HL-60 (cell line): ENCODE measurements around the gene ESR1.

Source experiments
- DNase-seq, 2 experiments: peaks; one replicate each; pipeline ENCODE4 v3.0.0-alpha.2; 2010 to 2020; ENCODE audit warnings: low read depth in 1 of 2, low spot score in 1 of 2
- H3K27ac ChIP-seq: fragments of 250-450 bp; sonication (Bioruptor Pico); replicated peaks from 2 replicates; pipeline ENCODE4 v1.5.1; 2020; ENCODE audit warnings: mild to moderate bottlenecking, moderate library complexity
- H3K27me3 ChIP-seq: fragments of 250-450 bp; sonication (Bioruptor Pico); 2 replicates; pipeline ENCODE4 v1.5.1; 2021; ENCODE audit warnings: mild to moderate bottlenecking, moderate library complexity; ENCODE audit not compliant: insufficient read depth, poor library complexity, severe bottlenecking
- H3K4me3 ChIP-seq: replicated peaks from 2 replicates; pipeline ENCODE4 v1.5.1; 2011; ENCODE audit warnings: mild to moderate bottlenecking, control low read depth, low read length; ENCODE audit not compliant: insufficient read depth
- GABPA ChIP-seq: IDR thresholded peaks from 2 replicates; pipeline ENCODE4 v1.6.1; 2012; ENCODE audit warnings: low read depth
- POLR2AphosphoS5 ChIP-seq: IDR thresholded peaks from 2 replicates; pipeline ENCODE4 v1.6.1; 2012; ENCODE audit warnings: low read depth
- SPI1 ChIP-seq: IDR thresholded peaks from 2 replicates; pipeline ENCODE4 v1.6.1; 2012; ENCODE audit warnings: low read depth, mild to moderate bottlenecking, borderline replicate concordance
- TF ChIP-seq, protein P1 (sequence below): IDR thresholded peaks from one replicate; pipeline ENCODE4 v1.5.1; 2011; ENCODE audit warnings: low read length, control low read depth, inconsistent platforms; ENCODE audit not compliant: insufficient read depth
- TF ChIP-seq, protein P2 (sequence below): IDR thresholded peaks from 2 replicates; pipeline ENCODE4 v1.6.1; 2012; ENCODE audit warnings: low read depth; ENCODE audit not compliant: insufficient replicate concordance

Gene ESR1

DNA sequence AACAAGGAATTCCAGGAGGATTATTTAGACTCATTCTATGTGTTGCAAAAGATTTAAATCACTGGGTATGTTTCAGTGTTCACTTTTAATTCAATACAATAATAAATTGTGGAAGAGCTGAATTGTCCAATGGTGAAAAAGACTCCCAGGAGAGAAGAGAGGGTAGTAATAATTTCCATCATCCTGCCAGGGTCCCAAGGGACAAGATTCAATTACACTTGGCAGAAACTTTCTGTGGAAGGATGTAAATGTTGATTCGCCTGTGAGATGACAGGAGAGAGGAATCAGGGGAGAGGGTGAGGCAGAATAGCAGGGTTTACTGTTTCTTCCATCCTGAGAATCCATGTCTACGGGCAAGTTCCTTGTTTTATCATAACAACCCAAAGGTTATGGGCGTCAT lies 342.7 kb downstream of the ESR1 start:
- H3K4me3 ChIP-seq = no peak overlapping the region
- no peak overlapping the region for H3K27ac ChIP-seq
- no peak for TF ChIP-seq POLR2AphosphoS5
- no peak for TF ChIP-seq GABPA
- TF ChIP-seq, protein P1, sequence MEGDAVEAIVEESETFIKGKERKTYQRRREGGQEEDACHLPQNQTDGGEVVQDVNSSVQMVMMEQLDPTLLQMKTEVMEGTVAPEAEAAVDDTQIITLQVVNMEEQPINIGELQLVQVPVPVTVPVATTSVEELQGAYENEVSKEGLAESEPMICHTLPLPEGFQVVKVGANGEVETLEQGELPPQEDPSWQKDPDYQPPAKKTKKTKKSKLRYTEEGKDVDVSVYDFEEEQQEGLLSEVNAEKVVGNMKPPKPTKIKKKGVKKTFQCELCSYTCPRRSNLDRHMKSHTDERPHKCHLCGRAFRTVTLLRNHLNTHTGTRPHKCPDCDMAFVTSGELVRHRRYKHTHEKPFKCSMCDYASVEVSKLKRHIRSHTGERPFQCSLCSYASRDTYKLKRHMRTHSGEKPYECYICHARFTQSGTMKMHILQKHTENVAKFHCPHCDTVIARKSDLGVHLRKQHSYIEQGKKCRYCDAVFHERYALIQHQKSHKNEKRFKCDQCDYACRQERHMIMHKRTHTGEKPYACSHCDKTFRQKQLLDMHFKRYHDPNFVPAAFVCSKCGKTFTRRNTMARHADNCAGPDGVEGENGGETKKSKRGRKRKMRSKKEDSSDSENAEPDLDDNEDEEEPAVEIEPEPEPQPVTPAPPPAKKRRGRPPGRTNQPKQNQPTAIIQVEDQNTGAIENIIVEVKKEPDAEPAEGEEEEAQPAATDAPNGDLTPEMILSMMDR = no peak
- no peak for TF ChIP-seq SPI1
- TF ChIP-seq, protein P2, sequence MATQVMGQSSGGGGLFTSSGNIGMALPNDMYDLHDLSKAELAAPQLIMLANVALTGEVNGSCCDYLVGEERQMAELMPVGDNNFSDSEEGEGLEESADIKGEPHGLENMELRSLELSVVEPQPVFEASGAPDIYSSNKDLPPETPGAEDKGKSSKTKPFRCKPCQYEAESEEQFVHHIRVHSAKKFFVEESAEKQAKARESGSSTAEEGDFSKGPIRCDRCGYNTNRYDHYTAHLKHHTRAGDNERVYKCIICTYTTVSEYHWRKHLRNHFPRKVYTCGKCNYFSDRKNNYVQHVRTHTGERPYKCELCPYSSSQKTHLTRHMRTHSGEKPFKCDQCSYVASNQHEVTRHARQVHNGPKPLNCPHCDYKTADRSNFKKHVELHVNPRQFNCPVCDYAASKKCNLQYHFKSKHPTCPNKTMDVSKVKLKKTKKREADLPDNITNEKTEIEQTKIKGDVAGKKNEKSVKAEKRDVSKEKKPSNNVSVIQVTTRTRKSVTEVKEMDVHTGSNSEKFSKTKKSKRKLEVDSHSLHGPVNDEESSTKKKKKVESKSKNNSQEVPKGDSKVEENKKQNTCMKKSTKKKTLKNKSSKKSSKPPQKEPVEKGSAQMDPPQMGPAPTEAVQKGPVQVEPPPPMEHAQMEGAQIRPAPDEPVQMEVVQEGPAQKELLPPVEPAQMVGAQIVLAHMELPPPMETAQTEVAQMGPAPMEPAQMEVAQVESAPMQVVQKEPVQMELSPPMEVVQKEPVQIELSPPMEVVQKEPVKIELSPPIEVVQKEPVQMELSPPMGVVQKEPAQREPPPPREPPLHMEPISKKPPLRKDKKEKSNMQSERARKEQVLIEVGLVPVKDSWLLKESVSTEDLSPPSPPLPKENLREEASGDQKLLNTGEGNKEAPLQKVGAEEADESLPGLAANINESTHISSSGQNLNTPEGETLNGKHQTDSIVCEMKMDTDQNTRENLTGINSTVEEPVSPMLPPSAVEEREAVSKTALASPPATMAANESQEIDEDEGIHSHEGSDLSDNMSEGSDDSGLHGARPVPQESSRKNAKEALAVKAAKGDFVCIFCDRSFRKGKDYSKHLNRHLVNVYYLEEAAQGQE = no peak
- H3K27me3 ChIP-seq = no peaks in the 10 kb centered on the region
- no peak for DNase-seq

DNA sequence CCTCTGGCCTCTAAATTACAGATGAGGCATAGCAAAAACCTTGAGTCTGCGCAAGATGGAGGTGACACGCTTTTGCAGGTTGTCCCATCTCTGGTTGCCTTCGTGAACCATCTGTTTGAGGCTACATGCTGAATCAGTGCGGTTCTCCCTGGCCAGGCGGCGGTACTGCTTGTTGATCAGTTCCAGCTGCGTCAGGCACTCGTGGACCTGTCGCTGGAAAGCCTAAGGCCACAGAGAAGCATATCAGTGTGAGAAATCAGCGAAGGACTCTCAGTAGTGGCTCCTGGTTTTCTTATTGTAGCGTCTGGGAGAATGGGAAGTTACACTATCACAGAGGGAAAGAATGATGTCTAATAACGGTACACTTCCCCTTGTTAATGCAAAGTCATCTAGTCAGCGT lies 344.4 kb downstream of the ESR1 start:
- H3K27me3 ChIP-seq = no peaks in the 10 kb centered on the region
- no peak for DNase-seq
- TF ChIP-seq, protein P1 = no peak
- no peak for TF ChIP-seq POLR2AphosphoS5
- TF ChIP-seq, protein P2 = no peak
- TF ChIP-seq GABPA = no peak
- no peak for TF ChIP-seq SPI1
- no peak overlapping the region for H3K27ac ChIP-seq
- H3K4me3 ChIP-seq = no peak overlapping the region

DNA sequence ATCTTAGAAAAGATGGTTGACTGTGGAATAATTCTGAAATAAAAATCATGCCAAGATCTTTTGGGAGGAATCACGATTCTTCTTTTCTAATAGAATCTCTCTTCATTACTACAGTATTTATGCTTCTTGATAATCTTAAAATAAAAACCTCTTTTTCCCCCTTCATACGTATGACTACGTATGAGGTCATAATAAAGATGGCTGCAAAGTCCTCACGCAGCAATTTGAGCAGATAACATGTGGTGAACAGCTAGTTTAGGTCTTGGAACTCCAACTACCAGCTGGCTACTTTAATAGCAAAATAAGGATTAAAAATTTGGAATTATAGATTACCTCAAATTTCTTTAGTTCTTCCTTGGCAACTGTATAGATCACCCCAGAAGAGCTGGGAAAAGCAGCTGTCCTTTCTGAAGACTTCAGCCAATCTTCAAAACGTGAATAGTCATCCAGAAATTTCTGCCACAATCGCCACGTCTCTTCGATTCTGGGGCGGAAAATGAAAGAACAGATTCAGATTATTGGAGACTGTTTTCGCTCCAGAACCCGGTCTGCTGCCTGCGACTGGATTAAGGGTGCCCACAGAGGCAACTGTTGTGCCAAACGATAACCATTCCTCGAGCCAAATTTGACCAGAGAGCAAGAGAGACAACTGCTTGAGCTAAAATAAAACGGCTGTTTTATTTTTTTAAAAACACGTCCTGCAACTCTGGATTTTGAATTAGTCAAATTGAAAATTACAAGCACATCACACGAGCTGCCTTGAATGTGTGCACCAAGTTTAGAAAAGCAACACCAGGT lies 347.3 kb downstream of the ESR1 start:
- no peak for TF ChIP-seq GABPA
- no peak for TF ChIP-seq SPI1
- TF ChIP-seq, protein P1 = no peak
- TF ChIP-seq, protein P2 = no peak
- TF ChIP-seq POLR2AphosphoS5 = no peak
- Histone ChIP-seq H3K4me3 (no peak overlapping the region), H3K27me3 (no peaks in the 10 kb centered on the region), H3K27ac (no peak overlapping the region)
- DNase-seq = no peak
